HepG2 (cell line): ENCODE results near the gene TPSD1. TPM values are rescaled to one million over a fixed set of nuclear protein-coding genes. Genes with fewer than 3 reads are reported as not detected.

ENCODE experiments used
- ATAC-seq: fragments of 200-7000 bp; cut with Tn5 transposase; 3 replicates; pipeline ENCODE4 v1.9.1; 2020; ENCODE audit warnings: mild to moderate bottlenecking, moderate library complexity
- BruUV-seq: library from RNA; stranded (reverse); fragments of 400-500 nt; replicated peaks from 2 replicates; lab custom pipeline; 2021; lab: Mats Ljungman, UMichigan
- CTCF ChIA-PET: fragments of 300-600 bp; formaldehyde crosslinking; extraction: SDS; loops from one replicate; lab custom pipeline; 2021; ENCODE audit warnings: low total read pairs, inconsistent platforms, low intra/inter-chr PET ratio; lab: Yijun Ruan, JAX
- POLR2A ChIA-PET: fragments of 350-600 bp; sonication (Branson Sonifier 250); formaldehyde crosslinking; loops from one replicate; lab custom pipeline; 2020; ENCODE audit warnings: antibody characterized with exemption, inconsistent platforms; lab: Yijun Ruan, JAX
- DNase-seq: peaks from one replicate; pipeline ENCODE4 v3.0.0-alpha.2; 2015; ENCODE audit warnings: low spot score
- FAIRE-seq: peaks from 3 replicates; lab custom pipeline; 2011; peaks lifted over from hg19 to GRCh38; lab: Jason Lieb, UNC
- H2AFZ ChIP-seq: one replicate; pipeline ENCODE4 v1.6.1; 2011; ENCODE audit warnings: low read length, inconsistent platforms
- H3K27ac ChIP-seq: fragments of 300-600 bp; 3 replicates; pipeline ENCODE4 v1.8.0; 2011; ENCODE audit warnings: mixed run types, mild to moderate bottlenecking, mixed read lengths, low read length, inconsistent platforms; ENCODE audit not compliant: insufficient read depth; ENCODE audit errors: extremely low read length
- H3K27me3 ChIP-seq, 2 experiments: fragments of 200-600 bp in 1 of 2; 2 replicates in 1 of 2; 3 replicates in 1 of 2; pipeline versions ENCODE4 v1.6.0 to v1.8.0; 2011; ENCODE audit warnings: low read length in 2 of 2, mild to moderate bottlenecking in 2 of 2, moderate library complexity in 2 of 2, inconsistent platforms in 1 of 2; ENCODE audit not compliant: insufficient read depth in 2 of 2, control insufficient read depth in 1 of 2
- H3K36me3 ChIP-seq, 2 experiments: fragments of 200-600 bp in 1 of 2; replicated peaks in 1 of 2; 2 replicates in 1 of 2; 3 replicates in 1 of 2; pipeline versions ENCODE4 v1.5.1 to v1.8.0; 2011; ENCODE audit warnings: low read length in 2 of 2, inconsistent platforms in 1 of 2; ENCODE audit not compliant: insufficient read depth in 2 of 2, control insufficient read depth in 1 of 2
- H3K4me1 ChIP-seq: 2 replicates; pipeline ENCODE4 v1.5.1; 2012; ENCODE audit warnings: low read length, inconsistent platforms; ENCODE audit not compliant: insufficient read depth
- H3K4me2 ChIP-seq: 2 replicates; pipeline ENCODE4 v1.6.0; 2011; ENCODE audit warnings: low read depth, low read length, inconsistent platforms
- H3K4me3 ChIP-seq, 3 experiments: fragments of 200-600 bp in 1 of 3; sonication (generic), shearing (Covaris generic) in 1 of 3; replicated peaks in 1 of 3; 2 replicates each; pipeline ENCODE4 v1.5.1; 2011 to 2016; ENCODE audit warnings: low read length in 3 of 3, inconsistent platforms in 2 of 3, low read depth in 2 of 3, mild to moderate bottlenecking in 2 of 3, control low read depth in 1 of 3, mixed read lengths in 1 of 3; ENCODE audit not compliant: insufficient read depth in 1 of 3
- H3K79me2 ChIP-seq: one replicate; pipeline ENCODE4 v1.6.1; 2011; ENCODE audit warnings: low read length, inconsistent platforms; ENCODE audit not compliant: insufficient read depth
- H3K9ac ChIP-seq: 2 replicates; pipeline ENCODE4 v1.6.0; 2011; ENCODE audit warnings: mild to moderate bottlenecking, low read depth, low read length, inconsistent platforms; ENCODE audit not compliant: insufficient read depth
- H3K9me3 ChIP-seq: 2 replicates; pipeline ENCODE4 v1.5.1; 2012; ENCODE audit warnings: mild to moderate bottlenecking, low read length
- H4K20me1 ChIP-seq: 2 replicates; pipeline ENCODE4 v1.6.0; 2011; ENCODE audit warnings: inconsistent platforms, mild to moderate bottlenecking, low read length, moderate library complexity; ENCODE audit not compliant: insufficient read depth
- ARNTL ChIP-seq: sonication (generic); formaldehyde crosslinking; IDR thresholded peaks from 2 replicates; pipeline ENCODE4 v1.4.0; 2020; ENCODE audit warnings: mild to moderate bottlenecking, missing genetic modification reagents
- CHD2 ChIP-seq: IDR thresholded peaks from 2 replicates; pipeline ENCODE4 v1.6.1; 2011; ENCODE audit warnings: low read depth, low read length, improper control_type of control experiment
- ELF3 ChIP-seq: IDR thresholded peaks from 2 replicates; pipeline ENCODE4 v1.6.1; 2016; ENCODE audit warnings: missing genetic modification reagents, missing compliant biosample characterization
- FLYWCH1 ChIP-seq: sonication (generic); formaldehyde crosslinking; IDR thresholded peaks from 2 replicates; pipeline ENCODE4 v1.8.1; 2023; ENCODE audit warnings: mild to moderate bottlenecking, missing genetic modification reagents
- FOXK1 ChIP-seq: sonication (generic); formaldehyde crosslinking; IDR thresholded peaks from 2 replicates; pipeline ENCODE4 v1.4.0; 2020; ENCODE audit warnings: low read depth, missing genetic modification reagents, borderline replicate concordance
- GMEB1 ChIP-seq: sonication (generic); formaldehyde crosslinking; IDR thresholded peaks from 2 replicates; pipeline ENCODE4 v1.5.1; 2020; ENCODE audit warnings: missing genetic modification reagents, mild to moderate bottlenecking, borderline replicate concordance
- HNF4A ChIP-seq: sonication (generic); formaldehyde crosslinking; IDR thresholded peaks from 2 replicates; pipeline ENCODE4 v1.4.0; 2020; ENCODE audit warnings: missing genetic modification reagents
- NPAS2 ChIP-seq: sonication (generic); formaldehyde crosslinking; IDR thresholded peaks from 2 replicates; pipeline ENCODE4 v1.8.0; 2022; ENCODE audit warnings: mild to moderate bottlenecking, missing genetic modification reagents, borderline replicate concordance
- NR3C1 ChIP-seq: sonication (generic); formaldehyde crosslinking; IDR thresholded peaks from 2 replicates; pipeline ENCODE4 v1.4.0; 2020; ENCODE audit warnings: missing genetic modification reagents
- PAF1 ChIP-seq: IDR thresholded peaks from 2 replicates; pipeline ENCODE4 v1.6.1; 2016; ENCODE audit warnings: missing genetic modification reagents, missing compliant biosample characterization
- REL ChIP-seq: sonication (generic); formaldehyde crosslinking; conservative IDR thresholded peaks from 2 replicates; pipeline ENCODE4 v1.8.0; 2022; ENCODE audit warnings: mild to moderate bottlenecking, missing genetic modification reagents, moderate library complexity
- THAP9 ChIP-seq: sonication (generic); formaldehyde crosslinking; IDR thresholded peaks from 2 replicates; pipeline ENCODE4; 2020; ENCODE audit warnings: missing genetic modification reagents, mild to moderate bottlenecking, borderline replicate concordance
- ZNF619 ChIP-seq: sonication (generic); formaldehyde crosslinking; IDR thresholded peaks from 2 replicates; pipeline ENCODE4 v1.4.0; 2020; ENCODE audit warnings: mild to moderate bottlenecking, missing genetic modification reagents
- ZNF83 ChIP-seq: sonication (generic); formaldehyde crosslinking; IDR thresholded peaks from 2 replicates; pipeline ENCODE4 v1.4.0; 2020; ENCODE audit warnings: missing genetic modification reagents, mild to moderate bottlenecking, borderline replicate concordance
- WGBS: methylation state at CpG from one replicate; pipeline ENCODE4 v1.1.6; 2017; ENCODE audit warnings: low lambda C conversion rate; 5-methylcytosine and 5-hydroxymethylcytosine counted together
- in situ Hi-C: cut with HindIII; loops from 2 replicates; pipeline ENCODE4 v1.10.0; 2017; ENCODE audit warnings: low pct_unique_long_range_greater_than_20kb; ENCODE audit not compliant: extremely low pct_ligation_motif_present
- intact Hi-C: fragments of 100-400 bp; cut with micrococcal nuclease; formaldehyde crosslinking; loops from one replicate; pipeline ENCODE4 v1.10.0; 2022; ENCODE audit not compliant: unreplicated experiment
- polyA plus RNA-seq, 8 experiments: library from polyadenylated mRNA; depleted of rRNA in 3 of 8; stranded (reverse) in 7 of 8; unstranded in 1 of 8; fragments of >200 nt; fragmentation: Illumina TruSeq in 4 of 8; extraction: Trizol in 4 of 8; gene quantifications; 2 replicates each; pipeline versions ENCODE4 v1.2.1 to v1.2.3, GENCODE V29; 2011 to 2016; ENCODE audit warnings: low read depth in 4 of 8, missing spikeins in 1 of 8, mixed read lengths in 1 of 8; ENCODE audit not compliant: insufficient read depth in 1 of 8
- total RNA-seq, 5 experiments: library from RNA; depleted of rRNA; stranded (reverse); fragments of >200 nt; fragmentation: Illumina TruSeq; extraction: Trizol; gene quantifications; 2 replicates each; pipeline ENCODE4 v1.2.3, GENCODE V29; 2016; ENCODE audit warnings: low read depth in 1 of 5

TPSD1 gene
- total and polyA plus RNA-seq, 2 of the 13 experiments (the other 11 are each of a cell fraction or from before 2014, with no cell fraction given), result not detected

GRCh38 chr16:1279081-1279944 lies 23.4 kb downstream of the TPSD1 start:
- H3K4me3 ChIP-seq, result no peak overlapping the region
- ChIA-PET CTCF (no interaction called here), POLR2A (no interaction called here)
- no peaks in the 10 kb centered on the region for H3K79me2 ChIP-seq
- 25% methylated on average over 13 of the region's 30 CpGs for WGBS
- H3K9ac ChIP-seq, result no peak overlapping the region
- H3K27me3 ChIP-seq, result peaks cover 35 to 85% of the 10 kb centered on the region in 2 experiments
- no TSS peak for BruUV-seq
- intact Hi-C loops, result no loop called here
- H3K27ac ChIP-seq, result no peak overlapping the region
- H3K36me3 ChIP-seq, result no peaks in the 10 kb centered on the region
- DNase-seq (no peak), ATAC-seq (no peak), FAIRE-seq (no peak)
- H3K9me3 ChIP-seq, result no peaks in the 10 kb centered on the region
- no peaks in the 10 kb centered on the region for H4K20me1 ChIP-seq
- in situ Hi-C loops, result no loop called here
- H2AFZ ChIP-seq, result no peak overlapping the region
- H3K4me2 ChIP-seq, result no peak overlapping the region
- H3K4me1 ChIP-seq, result no peaks in the 10 kb centered on the region
- TF ChIP-seq FOXK1 (CRISPR knock-in tag) (no peak), THAP9 (no peak), FLYWCH1 (CRISPR knock-in tag) (no peak), ZNF619 (no peak), ELF3 (CRISPR knock-in tag) (no peak), NPAS2 (no peak), ARNTL (CRISPR knock-in tag) (no peak), GMEB1 (CRISPR knock-in tag) (no peak), HNF4A (no peak), NR3C1 (CRISPR knock-in tag) (no peak), ZNF83 (CRISPR knock-in tag) (no peak), PAF1 (CRISPR knock-in tag) (no peak), REL (no peak), CHD2 (no peak)
